ENCODE results near the gene APP.
A peak's percentile ranks its signal among the peaks of the same experiment; 100 is the strongest.

The APP gene

GRCh38 chr21:25907573-25908275, 262.8 kb downstream of the APP start:
- DNase-seq = peak in 10 of 56 donors; percentile 3 to 47 (median 24)

- DNase-seq = no peak
Measured at GRCh38 chr21:25906587-25906986, 264.0 kb downstream of the APP start.

GRCh38 chr21:25905126-25905525, 265.4 kb downstream of the APP start:
- no peak for DNase-seq

GRCh38 chr21:25904044-25904695, 266.4 kb downstream of the APP start:
- no peak for DNase-seq

- peak in 1 of 56 donors; percentile 6 for DNase-seq
Measured at GRCh38 chr21:25903607-25904006, 267.0 kb downstream of the APP start.

GRCh38 chr21:25901330-25901979, 269.1 kb downstream of the APP start:
- no peak for DNase-seq

- DNase-seq = no peak
Measured at GRCh38 chr21:25898671-25899070, 271.9 kb downstream of the APP start.

GRCh38 chr21:25897383-25897782, 273.2 kb downstream of the APP start:
- DNase-seq = no peak

- no peak for DNase-seq
Measured at GRCh38 chr21:25896501-25897056, 274.0 kb downstream of the APP start.

GRCh38 chr21:25895565-25896205, 274.9 kb downstream of the APP start:
- peak in 12 of 56 donors; percentile 7 to 37 (median 24) for DNase-seq

- no peak for DNase-seq
Measured at GRCh38 chr21:25893191-25893590, 277.4 kb downstream of the APP start.

GRCh38 chr21:25891596-25891995, 279.0 kb downstream of the APP start:
- DNase-seq = no peak

- DNase-seq = no peak
Measured at GRCh38 chr21:25890001-25890400, 280.6 kb downstream of the APP start.

- DNase-seq = no peak
Measured at GRCh38 chr21:25888711-25889110, 281.9 kb downstream of the APP start.

- DNase-seq = no peak
Measured at GRCh38 chr21:25887646-25888306, 282.8 kb downstream of the APP start.

GRCh38 chr21:25887166-25887565, 283.4 kb downstream of the APP start:
- DNase-seq = no peak

- no peak for DNase-seq
Measured at GRCh38 chr21:25885880-25886279, 284.7 kb downstream of the APP start.

GRCh38 chr21:25885405-25885804, 285.2 kb downstream of the APP start:
- DNase-seq = no peak

GRCh38 chr21:25884311-25884710, 286.3 kb downstream of the APP start:
- DNase-seq = no peak

GRCh38 chr21:25881524-25882376, 288.8 kb downstream of the APP start:
- DNase-seq = peak in 43 of 56 donors; percentile 3 to 80 (median 38)
